ENCODE results near the gene AMOTL2.
A peak's percentile ranks its signal among the peaks of the same experiment; 100 is the strongest.

AMOTL2 gene

GRCh38 chr3:134364936-134365765 lies 9.1 kb downstream of the AMOTL2 start:
- Histone ChIP-seq H3K4me3 (ENCODE audit: low read depth in 1 of 2, low read length in 1 of 2) (no peak overlapping the region), H3K4me1 (ENCODE audit: control insufficient read depth in 1 of 2, insufficient read depth in 1 of 2, low read depth in 1 of 2, low read length in 1 of 2) (peaks cover 5 to 16% of the 10 kb centered on the region in 2 experiments), H3K9me3 (no peaks in the 10 kb centered on the region), H3K27ac (no peak overlapping the region), H3K27me3 (peaks cover 49% of the 10 kb centered on the region), H3K36me3 (no peaks in the 10 kb centered on the region)
- TF ChIP-seq, protein P1, sequence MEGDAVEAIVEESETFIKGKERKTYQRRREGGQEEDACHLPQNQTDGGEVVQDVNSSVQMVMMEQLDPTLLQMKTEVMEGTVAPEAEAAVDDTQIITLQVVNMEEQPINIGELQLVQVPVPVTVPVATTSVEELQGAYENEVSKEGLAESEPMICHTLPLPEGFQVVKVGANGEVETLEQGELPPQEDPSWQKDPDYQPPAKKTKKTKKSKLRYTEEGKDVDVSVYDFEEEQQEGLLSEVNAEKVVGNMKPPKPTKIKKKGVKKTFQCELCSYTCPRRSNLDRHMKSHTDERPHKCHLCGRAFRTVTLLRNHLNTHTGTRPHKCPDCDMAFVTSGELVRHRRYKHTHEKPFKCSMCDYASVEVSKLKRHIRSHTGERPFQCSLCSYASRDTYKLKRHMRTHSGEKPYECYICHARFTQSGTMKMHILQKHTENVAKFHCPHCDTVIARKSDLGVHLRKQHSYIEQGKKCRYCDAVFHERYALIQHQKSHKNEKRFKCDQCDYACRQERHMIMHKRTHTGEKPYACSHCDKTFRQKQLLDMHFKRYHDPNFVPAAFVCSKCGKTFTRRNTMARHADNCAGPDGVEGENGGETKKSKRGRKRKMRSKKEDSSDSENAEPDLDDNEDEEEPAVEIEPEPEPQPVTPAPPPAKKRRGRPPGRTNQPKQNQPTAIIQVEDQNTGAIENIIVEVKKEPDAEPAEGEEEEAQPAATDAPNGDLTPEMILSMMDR (IDR thresholded peaks at IDR 0.05) = no peak

- no peaks in the 10 kb centered on the region for H3K36me3 ChIP-seq
- H3K4me1 ChIP-seq (ENCODE audit: control insufficient read depth in 1 of 2, insufficient read depth in 1 of 2, low read depth in 1 of 2, low read length in 1 of 2) = peaks cover 5 to 16% of the 10 kb centered on the region in 2 experiments
- peaks cover 43% of the 10 kb centered on the region for H3K27me3 ChIP-seq
- no peak overlapping the region for H3K27ac ChIP-seq
- H3K4me3 ChIP-seq (ENCODE audit: low read depth in 1 of 2, low read length in 1 of 2) = peak overlapping the region in 1 of 2 experiments; percentile 28
- TF ChIP-seq, protein P1 (IDR thresholded peaks at IDR 0.05) = no peak
- no peaks in the 10 kb centered on the region for H3K9me3 ChIP-seq
Observed at GRCh38 chr3:134364061-134364935, 9.9 kb downstream of the AMOTL2 start.

GRCh38 chr3:134363381-134363755 lies 10.9 kb downstream of the AMOTL2 start:
- Histone ChIP-seq H3K27ac (no peak overlapping the region), H3K4me3 (ENCODE audit: low read depth in 1 of 2, low read length in 1 of 2) (no peak overlapping the region), H3K4me1 (ENCODE audit: control insufficient read depth in 1 of 2, insufficient read depth in 1 of 2, low read depth in 1 of 2, low read length in 1 of 2) (peaks cover 5 to 16% of the 10 kb centered on the region in 2 experiments), H3K36me3 (no peaks in the 10 kb centered on the region), H3K9me3 (no peaks in the 10 kb centered on the region), H3K27me3 (peaks cover 38% of the 10 kb centered on the region)
- TF ChIP-seq, protein P1 (IDR thresholded peaks at IDR 0.05) = no peak

- Histone ChIP-seq H3K27me3 (peaks cover 38% of the 10 kb centered on the region), H3K27ac (no peak overlapping the region), H3K9me3 (no peaks in the 10 kb centered on the region), H3K4me3 (ENCODE audit: low read depth in 1 of 2, low read length in 1 of 2) (no peak overlapping the region), H3K36me3 (no peaks in the 10 kb centered on the region), H3K4me1 (ENCODE audit: control insufficient read depth in 1 of 2, insufficient read depth in 1 of 2, low read depth in 1 of 2, low read length in 1 of 2) (peaks cover 5 to 16% of the 10 kb centered on the region in 2 experiments)
- TF ChIP-seq, protein P1 (IDR thresholded peaks at IDR 0.05) = no peak
Observed at GRCh38 chr3:134362670-134363380, 11.4 kb downstream of the AMOTL2 start.

- no peaks in the 10 kb centered on the region for H3K9me3 ChIP-seq
- no peak overlapping the region for H3K27ac ChIP-seq
- H3K4me1 ChIP-seq (ENCODE audit: control insufficient read depth in 1 of 2, insufficient read depth in 1 of 2, low read depth in 1 of 2, low read length in 1 of 2) = peaks cover 5 to 16% of the 10 kb centered on the region in 2 experiments
- no peak overlapping the region for H3K4me3 ChIP-seq (ENCODE audit: low read depth in 1 of 2, low read length in 1 of 2)
- H3K36me3 ChIP-seq = no peaks in the 10 kb centered on the region
- TF ChIP-seq, protein P1 (IDR thresholded peaks at IDR 0.05) = no peak
- peaks cover 38% of the 10 kb centered on the region for H3K27me3 ChIP-seq
Observed at GRCh38 chr3:134362221-134362620, 12.0 kb downstream of the AMOTL2 start.
